ENCODE measurements around the gene TMPRSS2. TPM values are rescaled to one million over a fixed set of nuclear protein-coding genes. Genes with fewer than 3 reads are reported as not detected.

Gene TMPRSS2
- total RNA-seq, 1 donor from 2014 or later = 23.7 TPM

DNA sequence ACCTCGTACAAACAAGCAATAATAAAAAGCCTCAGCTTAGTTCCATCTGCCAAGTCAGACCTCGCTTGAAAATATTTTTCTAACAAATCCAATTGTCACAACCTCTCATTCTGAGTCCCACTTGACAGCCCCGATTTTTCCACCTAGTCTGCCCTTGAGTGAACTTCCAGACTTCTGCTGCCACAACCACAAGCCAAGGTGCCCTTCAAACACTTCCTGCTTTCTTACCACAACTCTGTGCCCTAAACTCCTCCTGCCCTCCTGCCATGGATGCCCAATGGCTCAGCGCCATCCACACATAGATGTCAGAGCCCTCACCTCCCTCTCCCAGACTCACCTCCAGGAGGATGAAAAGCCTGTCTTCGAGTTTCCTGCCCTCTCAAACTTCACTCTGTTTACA is 3.9 kb downstream of the TMPRSS2 start:
- H3K4me1 Mint-ChIP-seq (ENCODE audit: low read depth) = peaks cover 51% of the 10 kb centered on the region
- H3K27me3 Mint-ChIP-seq = peaks cover 10% of the 10 kb centered on the region
- no peak for DNase-seq (ENCODE audit: low spot score, unreplicated experiment)
- peaks cover 5% of the 10 kb centered on the region for H3K36me3 Mint-ChIP-seq (ENCODE audit: insufficient read depth)
- no peak overlapping the region for H3K27ac Mint-ChIP-seq
- no peak overlapping the region for H3K4me3 Mint-ChIP-seq (ENCODE audit: low read depth)
- no peaks in the 10 kb centered on the region for H3K9me3 Mint-ChIP-seq (ENCODE audit: low read depth)
- TF ChIP-seq, protein P1, sequence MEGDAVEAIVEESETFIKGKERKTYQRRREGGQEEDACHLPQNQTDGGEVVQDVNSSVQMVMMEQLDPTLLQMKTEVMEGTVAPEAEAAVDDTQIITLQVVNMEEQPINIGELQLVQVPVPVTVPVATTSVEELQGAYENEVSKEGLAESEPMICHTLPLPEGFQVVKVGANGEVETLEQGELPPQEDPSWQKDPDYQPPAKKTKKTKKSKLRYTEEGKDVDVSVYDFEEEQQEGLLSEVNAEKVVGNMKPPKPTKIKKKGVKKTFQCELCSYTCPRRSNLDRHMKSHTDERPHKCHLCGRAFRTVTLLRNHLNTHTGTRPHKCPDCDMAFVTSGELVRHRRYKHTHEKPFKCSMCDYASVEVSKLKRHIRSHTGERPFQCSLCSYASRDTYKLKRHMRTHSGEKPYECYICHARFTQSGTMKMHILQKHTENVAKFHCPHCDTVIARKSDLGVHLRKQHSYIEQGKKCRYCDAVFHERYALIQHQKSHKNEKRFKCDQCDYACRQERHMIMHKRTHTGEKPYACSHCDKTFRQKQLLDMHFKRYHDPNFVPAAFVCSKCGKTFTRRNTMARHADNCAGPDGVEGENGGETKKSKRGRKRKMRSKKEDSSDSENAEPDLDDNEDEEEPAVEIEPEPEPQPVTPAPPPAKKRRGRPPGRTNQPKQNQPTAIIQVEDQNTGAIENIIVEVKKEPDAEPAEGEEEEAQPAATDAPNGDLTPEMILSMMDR (IDR thresholded peaks at IDR 0.05; ENCODE audit: unreplicated experiment) = no peak

DNA sequence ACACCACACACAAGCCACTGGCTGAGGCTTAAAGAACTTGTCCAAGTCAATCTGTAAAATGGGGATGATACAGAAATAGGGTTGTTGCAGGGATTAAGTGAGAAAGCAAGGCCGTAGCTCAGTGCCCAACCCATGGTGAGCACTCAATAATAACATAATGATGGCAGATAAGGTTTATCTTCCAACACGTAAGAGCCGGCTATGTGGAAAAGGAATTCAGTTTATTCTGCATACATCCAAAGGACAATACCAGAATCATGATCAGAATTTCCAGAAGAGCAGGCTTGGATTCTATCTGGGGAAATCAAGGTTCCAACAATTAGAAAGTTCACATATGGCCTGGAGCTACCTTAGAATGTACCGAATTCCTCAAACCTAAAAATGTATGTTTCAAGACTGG is 4.6 kb downstream of the TMPRSS2 start:
- Mint-ChIP-seq H3K9me3 (ENCODE audit: low read depth) (no peaks in the 10 kb centered on the region), H3K4me3 (ENCODE audit: low read depth) (no peak overlapping the region), H3K27me3 (peaks cover 10% of the 10 kb centered on the region), H3K4me1 (ENCODE audit: low read depth) (peaks cover 53% of the 10 kb centered on the region), H3K27ac (no peak overlapping the region), H3K36me3 (ENCODE audit: insufficient read depth) (peaks cover 5% of the 10 kb centered on the region)
- TF ChIP-seq, protein P1 (IDR thresholded peaks at IDR 0.05; ENCODE audit: unreplicated experiment) = no peak
- no peak for DNase-seq (ENCODE audit: low spot score, unreplicated experiment)

DNA sequence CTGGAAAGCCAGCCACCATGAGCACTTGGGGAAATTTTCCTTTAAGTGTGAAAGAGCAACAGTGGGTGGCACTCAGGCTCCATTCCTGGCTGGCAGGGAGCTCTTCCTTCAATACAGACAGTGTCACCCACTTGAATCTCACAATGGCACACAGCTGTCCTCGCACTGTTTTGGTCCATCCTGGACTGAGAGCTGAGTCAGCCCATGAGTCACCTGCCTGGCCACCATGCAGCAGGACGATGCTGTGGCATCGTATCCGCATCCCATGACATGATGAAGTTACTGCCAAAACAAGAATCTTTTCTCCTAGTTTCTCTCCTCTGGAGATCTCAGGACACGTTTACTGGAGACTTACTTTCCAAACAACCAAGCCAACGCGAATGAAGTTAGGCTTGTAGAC is 6.0 kb downstream of the TMPRSS2 start:
- no peak for DNase-seq (ENCODE audit: low spot score, unreplicated experiment)
- no peaks in the 10 kb centered on the region for H3K9me3 Mint-ChIP-seq (ENCODE audit: low read depth)
- peaks cover 67% of the 10 kb centered on the region for H3K4me1 Mint-ChIP-seq (ENCODE audit: low read depth)
- H3K36me3 Mint-ChIP-seq (ENCODE audit: insufficient read depth) = peaks cover 5% of the 10 kb centered on the region
- TF ChIP-seq, protein P1 (IDR thresholded peaks at IDR 0.05; ENCODE audit: unreplicated experiment) = no peak
- peak overlapping the region; percentile 68 for H3K27ac Mint-ChIP-seq
- H3K4me3 Mint-ChIP-seq (ENCODE audit: low read depth) = no peak overlapping the region
- peaks cover 10% of the 10 kb centered on the region for H3K27me3 Mint-ChIP-seq

DNA sequence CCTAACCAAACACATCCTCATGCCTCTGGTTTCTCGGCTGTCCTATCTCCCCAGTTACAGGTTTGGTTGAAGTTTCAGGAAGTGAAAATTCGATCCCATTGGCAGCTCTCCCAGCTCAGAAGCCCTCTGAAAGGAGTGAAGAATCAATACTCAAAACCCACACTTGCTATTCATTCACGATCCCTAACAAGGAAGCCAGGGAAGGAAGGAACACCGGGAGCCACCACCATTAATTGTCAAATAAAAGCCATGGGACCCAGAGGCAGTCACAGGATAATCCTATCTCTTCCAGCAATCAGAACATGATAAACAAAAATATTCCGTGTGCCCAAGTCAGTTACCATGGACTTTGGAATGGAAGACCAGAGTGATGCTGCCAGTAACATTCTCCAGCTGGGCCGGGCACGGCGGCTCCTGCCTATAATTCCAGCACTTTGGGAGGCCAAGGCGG is 7.0 kb downstream of the TMPRSS2 start:
- Mint-ChIP-seq H3K4me1 (ENCODE audit: low read depth) (peaks cover 68% of the 10 kb centered on the region), H3K27me3 (peaks cover 5% of the 10 kb centered on the region), H3K27ac (peak overlapping the region; percentile 79), H3K36me3 (ENCODE audit: insufficient read depth) (peaks cover 5% of the 10 kb centered on the region), H3K4me3 (ENCODE audit: low read depth) (no peak overlapping the region), H3K9me3 (ENCODE audit: low read depth) (no peaks in the 10 kb centered on the region)
- no peak for DNase-seq (ENCODE audit: low spot score, unreplicated experiment)
- TF ChIP-seq, protein P1 (IDR thresholded peaks at IDR 0.05; ENCODE audit: unreplicated experiment) = no peak

DNA sequence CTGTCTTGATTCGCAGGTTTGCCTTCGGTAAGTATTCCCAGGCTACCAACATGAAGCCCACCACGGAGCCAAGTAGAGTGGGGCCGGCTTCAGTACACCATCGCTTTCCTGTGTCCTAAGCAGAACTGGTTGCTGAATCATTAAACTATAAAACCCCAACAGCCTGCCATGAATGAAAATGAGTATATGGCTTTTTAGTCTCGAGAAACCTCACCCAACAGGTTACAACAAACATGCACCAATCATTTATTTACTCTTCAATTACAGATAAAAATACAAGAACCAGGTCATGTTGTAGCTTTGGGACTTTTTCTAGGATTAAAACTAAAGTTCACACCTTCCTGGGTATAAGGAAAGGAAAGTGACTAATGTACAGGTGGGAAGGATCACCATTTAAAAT is 7.6 kb downstream of the TMPRSS2 start:
- DNase-seq (ENCODE audit: low spot score, unreplicated experiment) = no peak
- peak overlapping the region; percentile 79 for H3K27ac Mint-ChIP-seq
- H3K4me3 Mint-ChIP-seq (ENCODE audit: low read depth) = no peak overlapping the region
- peaks cover 67% of the 10 kb centered on the region for H3K4me1 Mint-ChIP-seq (ENCODE audit: low read depth)
- no peaks in the 10 kb centered on the region for H3K9me3 Mint-ChIP-seq (ENCODE audit: low read depth)
- peaks cover 5% of the 10 kb centered on the region for H3K27me3 Mint-ChIP-seq
- TF ChIP-seq, protein P1 (IDR thresholded peaks at IDR 0.05; ENCODE audit: unreplicated experiment) = no peak
- peaks cover 5% of the 10 kb centered on the region for H3K36me3 Mint-ChIP-seq (ENCODE audit: insufficient read depth)
